GM12878 (cell line): Measurements from ENCODE around the gene THADA. TPM values are rescaled to one million over a fixed set of nuclear protein-coding genes. Genes with fewer than 3 reads are reported as not detected.

Experiments used
- BCL11A ChIP-seq: IDR thresholded peaks from 2 replicates; pipeline ENCODE4 v1.6.1; 2011; ENCODE audit warnings: low read depth, low read length
- CREB1 ChIP-seq: IDR thresholded peaks from 2 replicates; pipeline ENCODE4 v1.6.1; 2012; ENCODE audit warnings: low read depth, mild to moderate bottlenecking, inconsistent platforms
- EP300 ChIP-seq, 2 experiments: fragments of 150-350 bp in 1 of 2; IDR thresholded peaks; 2 replicates each; pipeline ENCODE4 v1.6.1; 2011 to 2012; ENCODE audit warnings: low read depth in 2 of 2, low read length in 2 of 2, borderline replicate concordance in 1 of 2, improper control_type of control experiment in 1 of 2, inconsistent platforms in 1 of 2; ENCODE audit not compliant: control insufficient read depth in 1 of 2
- ESRRA ChIP-seq: IDR thresholded peaks from 2 replicates; pipeline ENCODE4 v1.6.1; 2012; ENCODE audit warnings: mild to moderate bottlenecking, low read length, improper control_type of control experiment
- HDAC6 ChIP-seq: fragments of 200-600 bp; sonication (generic); IDR thresholded peaks from one replicate; pipeline ENCODE4 v1.8.0; 2017; ENCODE audit warnings: antibody characterized with exemption; ENCODE audit not compliant: unreplicated experiment
- HSF1 ChIP-seq: fragments of 150-350 bp; IDR thresholded peaks from 2 replicates; pipeline ENCODE4 v1.6.1; 2014; ENCODE audit warnings: mild to moderate bottlenecking, low read depth, low read length
- NFIC ChIP-seq: IDR thresholded peaks from 2 replicates; pipeline ENCODE4 v1.6.1; 2012; ENCODE audit warnings: low read depth, mild to moderate bottlenecking, inconsistent platforms, low read length, moderate library complexity
- PML ChIP-seq: IDR thresholded peaks from 2 replicates; pipeline ENCODE4 v1.6.1; 2012; ENCODE audit warnings: low read length, inconsistent platforms
- POU2F2 ChIP-seq: IDR thresholded peaks from 3 replicates; pipeline ENCODE4 v1.6.1; 2011; ENCODE audit warnings: low read depth, mild to moderate bottlenecking, low read length, borderline replicate concordance
- PRDM15 ChIP-seq: fragments of 450-650 bp; formaldehyde crosslinking; IDR thresholded peaks from 2 replicates; pipeline ENCODE4 v1.4.0; 2020; ENCODE audit warnings: mild to moderate bottlenecking, moderate library complexity
- RFX5 ChIP-seq: IDR thresholded peaks from 2 replicates; pipeline ENCODE4 v1.6.1; 2011; ENCODE audit warnings: low read depth, low read length, improper control_type of control experiment
- TCF3 ChIP-seq: IDR thresholded peaks from 2 replicates; pipeline ENCODE4 v1.6.1; 2012; ENCODE audit warnings: low read depth, mild to moderate bottlenecking, low read length, borderline replicate concordance; ENCODE audit not compliant: insufficient read depth
- USF2 ChIP-seq: IDR thresholded peaks from 2 replicates; pipeline ENCODE4 v1.6.1; 2011; ENCODE audit warnings: low read depth, low read length, improper control_type of control experiment, borderline replicate concordance
- ZBTB11 ChIP-seq: fragments of 450-650 bp; formaldehyde crosslinking; IDR thresholded peaks from 2 replicates; pipeline ENCODE4 v1.5.0; 2022; ENCODE audit warnings: mild to moderate bottlenecking, missing genetic modification characterization
- polyA plus RNA-seq, 11 experiments: library from polyadenylated mRNA; depleted of rRNA in 4 of 11; unstranded in 6 of 11; stranded (reverse) in 5 of 11; fragments of >200 nt; fragmentation: Nextera tagmentation in 4 of 11; fragmentation: Illumina TruSeq in 1 of 11; extraction: Ambion mirVana in 4 of 11; extraction: Trizol in 1 of 11; gene quantifications; 1 replicate in 1 of 11; 2 replicates in 10 of 11; pipeline versions ENCODE4 v1.2.1 to v1.2.3, GENCODE V29; 2011 to 2016; ENCODE audit warnings: inconsistent platforms in 2 of 11, missing spikeins in 2 of 11, low read depth in 1 of 11
- total RNA-seq, 4 experiments: library from RNA; depleted of rRNA in 3 of 4; stranded (reverse); fragments of >200 nt in 3 of 4; fragmentation: Illumina TruSeq in 1 of 4; extraction: Trizol in 1 of 4; gene quantifications; 2 replicates each; pipeline versions ENCODE4 v1.2.1 to v1.2.3, GENCODE V29; 2013 to 2021
- TF ChIP-seq, protein P1 (sequence below): fragments of 450-650 bp; IDR thresholded peaks from 2 replicates; pipeline ENCODE4 v1.6.1; 2017; ENCODE audit warnings: antibody characterized with exemption, mild to moderate bottlenecking, moderate library complexity

The THADA gene
- total and polyA plus RNA-seq, 10 of the 15 experiments (the other 5 are each of a cell fraction or from before 2014, with no cell fraction given) = 14.6 to 33.2 (median 23.2) TPM

- TF ChIP-seq, protein P1, sequence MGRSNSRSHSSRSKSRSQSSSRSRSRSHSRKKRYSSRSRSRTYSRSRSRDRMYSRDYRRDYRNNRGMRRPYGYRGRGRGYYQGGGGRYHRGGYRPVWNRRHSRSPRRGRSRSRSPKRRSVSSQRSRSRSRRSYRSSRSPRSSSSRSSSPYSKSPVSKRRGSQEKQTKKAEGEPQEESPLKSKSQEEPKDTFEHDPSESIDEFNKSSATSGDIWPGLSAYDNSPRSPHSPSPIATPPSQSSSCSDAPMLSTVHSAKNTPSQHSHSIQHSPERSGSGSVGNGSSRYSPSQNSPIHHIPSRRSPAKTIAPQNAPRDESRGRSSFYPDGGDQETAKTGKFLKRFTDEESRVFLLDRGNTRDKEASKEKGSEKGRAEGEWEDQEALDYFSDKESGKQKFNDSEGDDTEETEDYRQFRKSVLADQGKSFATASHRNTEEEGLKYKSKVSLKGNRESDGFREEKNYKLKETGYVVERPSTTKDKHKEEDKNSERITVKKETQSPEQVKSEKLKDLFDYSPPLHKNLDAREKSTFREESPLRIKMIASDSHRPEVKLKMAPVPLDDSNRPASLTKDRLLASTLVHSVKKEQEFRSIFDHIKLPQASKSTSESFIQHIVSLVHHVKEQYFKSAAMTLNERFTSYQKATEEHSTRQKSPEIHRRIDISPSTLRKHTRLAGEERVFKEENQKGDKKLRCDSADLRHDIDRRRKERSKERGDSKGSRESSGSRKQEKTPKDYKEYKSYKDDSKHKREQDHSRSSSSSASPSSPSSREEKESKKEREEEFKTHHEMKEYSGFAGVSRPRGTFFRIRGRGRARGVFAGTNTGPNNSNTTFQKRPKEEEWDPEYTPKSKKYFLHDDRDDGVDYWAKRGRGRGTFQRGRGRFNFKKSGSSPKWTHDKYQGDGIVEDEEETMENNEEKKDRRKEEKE = no peak
- no peak for TF ChIP-seq HSF1
- TF ChIP-seq ZBTB11 (CRISPR knock-in tag) = no peak
- TF ChIP-seq TCF3 = no peak
- TF ChIP-seq ESRRA = no peak
- no peak for TF ChIP-seq USF2
- TF ChIP-seq CREB1 = no peak
- TF ChIP-seq NFIC = no peak
- TF ChIP-seq RFX5 = no peak
- peak in 1 of 2 experiments; percentile 65; a peak in 3 of 4 replicates for TF ChIP-seq EP300 (IDR thresholded peaks at IDR 0.05; ENCODE audit: borderline replicate concordance in 1 of 2, control insufficient read depth in 1 of 2, low read depth in 2 of 2, low read length in 2 of 2)
- no peak for TF ChIP-seq PRDM15
- no peak for TF ChIP-seq HDAC6
- TF ChIP-seq POU2F2 = no peak
- no peak for TF ChIP-seq PML
- peak; percentile 45; the same call in 1 of the 2 replicates for TF ChIP-seq BCL11A
These were observed 366.8 kb downstream of the THADA start (continued) for GRCh38 chr2:43228756-43229659.
